H1 (cell line): ENCODE results near the gene KLHL28. TPM values are rescaled to one million over a fixed set of nuclear protein-coding genes. Genes with fewer than 3 reads are reported as not detected.

ENCODE experiments used
- CTCF ChIA-PET: fragments of 300-600 bp; sonication (Branson Sonifier 250); formaldehyde crosslinking; loops from one replicate; lab custom pipeline; 2021; ENCODE audit not compliant: partially characterized antibody; lab: Charles Lee
- POLR2A ChIA-PET: fragments of 300-600 bp; sonication (Branson Sonifier 250); formaldehyde crosslinking; loops from one replicate; lab custom pipeline; 2021; ENCODE audit warnings: inconsistent platforms; ENCODE audit not compliant: partially characterized antibody; lab: Charles Lee
- DNase-seq, 2 experiments: peaks; one replicate each; pipeline versions ENCODE4 v3.0.0 to v3.0.0-alpha.2; 2010 to 2022; ENCODE audit warnings: low spot score in 2 of 2, low read depth in 1 of 2, mixed read lengths in 1 of 2
- FAIRE-seq: peaks from 2 replicates; lab custom pipeline; 2011; peaks lifted over from hg19 to GRCh38; lab: Jason Lieb, UNC
- H2AFZ ChIP-seq: 2 replicates; pipeline ENCODE4 v1.8.1; 2012; ENCODE audit warnings: low read length, inconsistent platforms
- H2AK5ac ChIP-seq: 2 replicates; pipeline ENCODE4 v1.6.1; 2013; ENCODE audit warnings: low read depth, low read length
- H2BK120ac ChIP-seq: replicated peaks from 2 replicates; pipeline ENCODE3; 2013; ENCODE audit warnings: low read depth, low read length, inconsistent platforms
- H2BK12ac ChIP-seq: 2 replicates; pipeline ENCODE4 v1.6.1; 2013; ENCODE audit warnings: low read depth, low read length
- H2BK15ac ChIP-seq: 2 replicates; pipeline ENCODE4 v1.6.1; 2013; ENCODE audit warnings: low read length
- H2BK20ac ChIP-seq: 2 replicates; pipeline ENCODE4 v1.6.1; 2013; ENCODE audit warnings: low read length
- H2BK5ac ChIP-seq: 2 replicates; pipeline ENCODE4 v1.6.1; 2013; ENCODE audit warnings: low read depth, low read length
- H3K14ac ChIP-seq: 2 replicates; pipeline ENCODE4 v1.6.1; 2013; ENCODE audit warnings: inconsistent platforms; ENCODE audit not compliant: insufficient read length
- H3K18ac ChIP-seq: 2 replicates; pipeline ENCODE4 v1.6.1; 2013; ENCODE audit warnings: low read length; ENCODE audit errors: extremely low read depth
- H3K23ac ChIP-seq: 2 replicates; pipeline ENCODE4 v1.6.1; 2013; ENCODE audit warnings: inconsistent platforms; ENCODE audit not compliant: insufficient read length
- H3K23me2 ChIP-seq: 2 replicates; pipeline ENCODE4 v1.6.1; 2013; ENCODE audit warnings: low read depth, low read length
- H3K27ac ChIP-seq: 2 replicates; pipeline ENCODE4 v1.6.1; 2011; ENCODE audit warnings: low read depth, low read length, inconsistent platforms
- H3K27me3 ChIP-seq, 4 experiments: replicated peaks in 1 of 4; 1 replicate in 1 of 4; 2 replicates in 3 of 4; pipeline versions ENCODE4 v1.6.1 to v1.8.1; 2011 to 2013; ENCODE audit warnings: low read length in 3 of 4, mild to moderate bottlenecking in 3 of 4, inconsistent platforms in 2 of 4, mixed read lengths in 2 of 4, moderate library complexity in 1 of 4; ENCODE audit not compliant: control insufficient read depth in 3 of 4, insufficient read depth in 3 of 4; ENCODE audit errors: extremely low read depth in 1 of 4
- H3K36me3 ChIP-seq, 4 experiments: 2 replicates each; pipeline versions ENCODE4 v1.6.1 to v1.8.1; 2011 to 2013; ENCODE audit warnings: mild to moderate bottlenecking in 4 of 4, low read length in 3 of 4, moderate library complexity in 2 of 4, control low read depth in 1 of 4, inconsistent platforms in 1 of 4; ENCODE audit not compliant: insufficient read depth in 4 of 4, control insufficient read depth in 2 of 4
- H3K4ac ChIP-seq: replicated peaks from 2 replicates; pipeline ENCODE3; 2013; ENCODE audit warnings: low read length, low read depth, mixed read lengths, inconsistent platforms; ENCODE audit not compliant: insufficient read length
- H3K4me1 ChIP-seq, 4 experiments: replicated peaks in 1 of 4; 1 replicate in 1 of 4; 2 replicates in 3 of 4; pipeline versions ENCODE4 v1.6.1 to v1.8.1; 2011 to 2013; ENCODE audit warnings: low read length in 3 of 4, inconsistent platforms in 2 of 4, mixed read lengths in 1 of 4; ENCODE audit not compliant: insufficient read depth in 4 of 4, control insufficient read depth in 3 of 4
- H3K4me2 ChIP-seq, 2 experiments: 2 replicates each; pipeline versions ENCODE4 v1.6.1 to v1.8.1; 2011 to 2013; ENCODE audit warnings: low read depth in 2 of 2, low read length in 2 of 2, control low read depth in 1 of 2, inconsistent platforms in 1 of 2, mild to moderate bottlenecking in 1 of 2; ENCODE audit not compliant: insufficient read depth in 1 of 2
- H3K4me3 ChIP-seq, 4 experiments: fragments of 200-600, 300-600 bp in 1 of 4; sonication (generic), shearing (Covaris generic), sonication (Bioruptor Twin) in 1 of 4; 2 replicates each; pipeline versions ENCODE4 v1.5.1 to v1.8.1; 2011 to 2016; ENCODE audit warnings: low read length in 4 of 4, low read depth in 3 of 4, control low read depth in 2 of 4, inconsistent platforms in 2 of 4, mild to moderate bottlenecking in 2 of 4, mixed read lengths in 1 of 4, moderate library complexity in 1 of 4; ENCODE audit not compliant: insufficient read depth in 2 of 4; ENCODE audit errors: extremely low read depth in 1 of 4
- H3K56ac ChIP-seq: replicated peaks from 2 replicates; pipeline ENCODE3; 2013; ENCODE audit warnings: low read depth, mild to moderate bottlenecking, mixed read lengths, low read length, inconsistent platforms; ENCODE audit not compliant: insufficient read length
- H3K79me1 ChIP-seq: 2 replicates; pipeline ENCODE4 v1.6.1; 2013; ENCODE audit warnings: low read depth, low read length, control low read depth
- H3K79me2 ChIP-seq, 2 experiments: 2 replicates each; pipeline versions ENCODE4 v1.6.1 to v1.8.1; 2012 to 2013; ENCODE audit warnings: low read length in 2 of 2, mild to moderate bottlenecking in 2 of 2, inconsistent platforms in 1 of 2; ENCODE audit not compliant: insufficient read depth in 2 of 2, control insufficient read depth in 1 of 2
- H3K9ac ChIP-seq, 4 experiments: replicated peaks in 1 of 4; 1 replicate in 1 of 4; 2 replicates in 3 of 4; pipeline versions ENCODE4 v1.6.1 to v1.8.1; 2011 to 2013; ENCODE audit warnings: low read depth in 3 of 4, low read length in 3 of 4, control low read depth in 2 of 4, mild to moderate bottlenecking in 2 of 4, moderate library complexity in 2 of 4, inconsistent platforms in 1 of 4; ENCODE audit errors: extremely low read depth in 1 of 4
- H3K9me3 ChIP-seq, 2 experiments: 2 replicates each; pipeline versions ENCODE4 v1.6.1 to v1.8.1; 2012 to 2013; ENCODE audit warnings: mild to moderate bottlenecking in 2 of 2, moderate library complexity in 2 of 2, control low read depth in 1 of 2, inconsistent platforms in 1 of 2, low read depth in 1 of 2, low read length in 1 of 2, mixed read lengths in 1 of 2; ENCODE audit not compliant: insufficient read depth in 2 of 2
- H4K20me1 ChIP-seq, 2 experiments: replicated peaks in 1 of 2; 2 replicates each; pipeline versions ENCODE3 to v1.8.1; 2011 to 2013; ENCODE audit warnings: inconsistent platforms in 2 of 2, low read length in 2 of 2, mild to moderate bottlenecking in 1 of 2; ENCODE audit not compliant: insufficient read depth in 2 of 2, control insufficient read depth in 1 of 2
- H4K5ac ChIP-seq: 2 replicates; pipeline ENCODE4 v1.6.1; 2013; ENCODE audit warnings: low read length, low read depth, mixed read lengths, inconsistent platforms; ENCODE audit not compliant: insufficient read length
- H4K8ac ChIP-seq: 2 replicates; pipeline ENCODE4 v1.8.0; 2013; ENCODE audit warnings: mild to moderate bottlenecking, moderate library complexity, low read length, inconsistent platforms; ENCODE audit not compliant: insufficient read depth; ENCODE audit errors: extremely low read depth
- H4K91ac ChIP-seq: replicated peaks from 2 replicates; pipeline ENCODE3; 2013; ENCODE audit warnings: low read length, mixed read lengths, inconsistent platforms; ENCODE audit not compliant: insufficient read length
- ASH2L ChIP-seq: fragments of 200-600, 300-600 bp; sonication (generic); IDR thresholded peaks from one replicate; pipeline ENCODE4 v1.7.1; 2017; ENCODE audit warnings: low read length
- BCL11A ChIP-seq, 2 experiments: IDR thresholded peaks; one replicate each; pipeline ENCODE4 v1.6.1; 2011; ENCODE audit warnings: low read depth in 2 of 2, low read length in 2 of 2, mild to moderate bottlenecking in 2 of 2
- CBX5 ChIP-seq: fragments of 300-800, 300-1000 bp; sonication (generic); IDR thresholded peaks from 2 replicates; pipeline ENCODE4 v1.7.1; 2016; ENCODE audit warnings: antibody characterized with exemption, low read length, low read depth
- CHD2 ChIP-seq: IDR thresholded peaks from 2 replicates; pipeline ENCODE4 v1.6.1; 2012; ENCODE audit warnings: low read length, improper control_type of control experiment
- CTBP2 ChIP-seq: IDR thresholded peaks from 2 replicates; pipeline ENCODE4 v1.7.0; 2011; ENCODE audit warnings: borderline replicate concordance, mild to moderate bottlenecking, moderate library complexity, mixed read lengths, low read length; ENCODE audit not compliant: insufficient read depth, insufficient read length
- EGR1 ChIP-seq: IDR thresholded peaks from 2 replicates; pipeline ENCODE4 v1.6.1; 2011; ENCODE audit warnings: low read depth, low read length, borderline replicate concordance
- EZH2 ChIP-seq: fragments of 200-600 bp; sonication (generic); IDR thresholded peaks from 2 replicates; pipeline ENCODE4 v1.7.1; 2012; ENCODE audit warnings: low read depth, mild to moderate bottlenecking, moderate library complexity, low read length, inconsistent platforms; ENCODE audit not compliant: severe bottlenecking
- GTF2F1 ChIP-seq: IDR thresholded peaks from 2 replicates; pipeline ENCODE4 v1.6.1; 2012; ENCODE audit warnings: low read depth, low read length, improper control_type of control experiment, borderline replicate concordance
- POLR2AphosphoS5 ChIP-seq: IDR thresholded peaks from 2 replicates; pipeline ENCODE4 v1.6.1; 2011; ENCODE audit warnings: low read depth, low read length
- RXRA ChIP-seq: IDR thresholded peaks from 2 replicates; pipeline ENCODE4 v1.6.1; 2011; ENCODE audit warnings: low read depth, mild to moderate bottlenecking, low read length, moderate library complexity; ENCODE audit not compliant: insufficient read depth
- SAP30 ChIP-seq: fragments of 300-600 bp; sonication (generic); IDR thresholded peaks from 2 replicates; pipeline ENCODE4 v1.7.1; 2012; ENCODE audit warnings: low read length, moderate library complexity, mild to moderate bottlenecking, inconsistent platforms; ENCODE audit not compliant: insufficient read depth, insufficient replicate concordance
- SIX5 ChIP-seq: IDR thresholded peaks from 2 replicates; pipeline ENCODE4 v1.6.1; 2011; ENCODE audit warnings: mild to moderate bottlenecking, low read depth, low read length
- SP1 ChIP-seq: IDR thresholded peaks from 2 replicates; pipeline ENCODE4 v1.6.1; 2011; ENCODE audit warnings: low read depth, low read length
- ZNF274 ChIP-seq: IDR thresholded peaks from 2 replicates; pipeline ENCODE4 v1.7.0; 2012; ENCODE audit warnings: low read length, borderline replicate concordance; ENCODE audit errors: extremely low read depth
- WGBS, 2 experiments: shearing (Covaris generic) in 1 of 2; methylation state at CpG; one replicate each; pipeline versions ENCODE4 v1.1.6 to v1.1.7; 2013 to 2015; ENCODE audit warnings: low lambda C conversion rate in 2 of 2, mixed read lengths in 2 of 2, inconsistent platforms in 1 of 2, low coverage in 1 of 2, missing lambda C conversion rate in 1 of 2; ENCODE audit not compliant: insufficient replicate concordance in 2 of 2, insufficient coverage in 1 of 2, insufficient read length in 1 of 2; ENCODE audit errors: extremely low coverage in 1 of 2, missing lambda C conversion rate in 1 of 2; 5-methylcytosine and 5-hydroxymethylcytosine counted together
- polyA plus RNA-seq, 7 experiments: library from polyadenylated mRNA; depleted of rRNA in 3 of 7; stranded (reverse) in 5 of 7; unstranded in 2 of 7; fragments of >200 nt in 5 of 7; fragments of 200-250 nt in 2 of 7; gene quantifications; 1 replicate in 5 of 7; 2 replicates in 1 of 7; 4 replicates in 1 of 7; pipeline versions ENCODE4 v1.2.1 to v1.2.3, GENCODE V29; 2011 to 2013; ENCODE audit warnings: missing spikeins in 2 of 7, mixed read lengths in 2 of 7
- total RNA-seq: library from RNA; stranded (reverse); fragmentation: NEBNext Ultra II Directional; extraction: Animal tissue kit (Norgen Biotek cat#: 25700); gene quantifications from 2 replicates; pipeline ENCODE4 v1.2.1, GENCODE V29; 2021
- TF ChIP-seq, protein P1 (sequence below): IDR thresholded peaks from 2 replicates; pipeline ENCODE4 v1.6.1; 2012; ENCODE audit warnings: inconsistent platforms

Gene KLHL28
- total and polyA plus RNA-seq, 2 of the 8 experiments (the other 6 are each of a cell fraction or from before 2014, with no cell fraction given): 3.3 to 10.5 TPM

DNA sequence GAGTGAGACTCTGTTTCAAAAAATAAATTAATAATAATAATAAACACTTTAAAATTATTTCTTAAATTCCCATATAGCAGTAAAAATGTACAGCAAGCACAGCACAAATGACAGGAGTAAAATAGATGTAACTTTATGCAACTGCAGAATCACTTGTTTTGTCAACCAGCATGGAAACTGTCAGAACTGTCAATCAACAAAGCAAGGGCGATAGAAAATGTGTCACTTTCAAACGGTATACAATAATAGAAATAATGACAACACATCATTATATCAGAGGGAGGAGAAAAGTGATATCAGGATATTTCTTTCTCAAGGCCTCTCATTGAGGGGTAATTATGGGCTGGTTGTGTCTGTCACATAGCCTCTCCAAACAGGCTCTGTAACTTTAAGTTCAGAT lies 68.2 kb downstream of the KLHL28 start:
- CTCF ChIA-PET: no interaction called here
- TF ChIP-seq POLR2AphosphoS5 (no peak), RXRA (no peak), ZNF274 (no peak), EGR1 (no peak), GTF2F1 (no peak), CHD2 (no peak), SAP30 (no peak), CBX5 (no peak), ASH2L (no peak), SIX5 (no peak), BCL11A (IDR thresholded peaks at IDR 0.05; ENCODE audit: low read depth in 2 of 2, low read length in 2 of 2) (no peak), EZH2 (no peak), SP1 (no peak), CTBP2 (no peak)
- TF ChIP-seq, protein P1, sequence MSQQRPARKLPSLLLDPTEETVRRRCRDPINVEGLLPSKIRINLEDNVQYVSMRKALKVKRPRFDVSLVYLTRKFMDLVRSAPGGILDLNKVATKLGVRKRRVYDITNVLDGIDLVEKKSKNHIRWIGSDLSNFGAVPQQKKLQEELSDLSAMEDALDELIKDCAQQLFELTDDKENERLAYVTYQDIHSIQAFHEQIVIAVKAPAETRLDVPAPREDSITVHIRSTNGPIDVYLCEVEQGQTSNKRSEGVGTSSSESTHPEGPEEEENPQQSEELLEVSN: no peak

More for the DNA sequence above, 68.2 kb downstream of the KLHL28 start:
- Histone ChIP-seq H3K14ac (no peak overlapping the region), H3K4me2 (no peak overlapping the region), H3K23ac (no peak overlapping the region), H3K56ac (no peak overlapping the region), H4K5ac (no peak overlapping the region), H2BK15ac (no peak overlapping the region), H2BK120ac (no peak overlapping the region), H4K20me1 (no peaks in the 10 kb centered on the region), H3K79me1 (no peaks in the 10 kb centered on the region), H3K27me3 (no peaks in the 10 kb centered on the region), H2BK12ac (no peak overlapping the region), H2BK5ac (no peak overlapping the region), H3K9ac (no peak overlapping the region), H3K79me2 (no peaks in the 10 kb centered on the region), H3K4me3 (no peak overlapping the region), H3K27ac (no peak overlapping the region), H3K36me3 (no peaks in the 10 kb centered on the region), H3K9me3 (no peaks in the 10 kb centered on the region; a peak in 1 of 4 replicates), H2AFZ (no peak overlapping the region), H2AK5ac (no peak overlapping the region), H2BK20ac (no peak overlapping the region), H3K18ac (no peak overlapping the region), H4K8ac (no peak overlapping the region), H3K4ac (no peak overlapping the region), H3K4me1 (no peaks in the 10 kb centered on the region), H3K23me2 (no peaks in the 10 kb centered on the region), H4K91ac (no peak overlapping the region)
- POLR2A ChIA-PET: no interaction called here
- WGBS, 2 experiments: 80% methylated on average over 2 of the region's 2 CpGs; no CpG with 5 or more reads in 1 of the 2 experiments
- DNase-seq (no peak), FAIRE-seq (no peak)
